K562 (cell line): Measurements from ENCODE around the gene ANKRD34A. TPM values are rescaled to one million over a fixed set of nuclear protein-coding genes. Genes with fewer than 3 reads are reported as not detected.

Source experiments
- ATF2 ChIP-seq: sonication (generic); formaldehyde crosslinking; IDR thresholded peaks from 2 replicates; pipeline ENCODE4 v1.8.1; 2022; ENCODE audit warnings: missing genetic modification reagents
- CBX8 ChIP-seq: fragments of 200-600 bp; sonication (generic); IDR thresholded peaks from 2 replicates; pipeline ENCODE4 v1.6.1; 2012; ENCODE audit warnings: borderline replicate concordance, mixed run types, low read depth, mild to moderate bottlenecking, moderate library complexity, mixed read lengths, low read length, control low read depth, inconsistent platforms; ENCODE audit not compliant: poor library complexity, severe bottlenecking; ENCODE audit errors: extremely low read depth
- CEBPZ ChIP-seq: fragments of 150-350 bp; IDR thresholded peaks from 2 replicates; pipeline ENCODE4 v1.6.1; 2014; ENCODE audit warnings: low read depth, mild to moderate bottlenecking, low read length, borderline replicate concordance
- HDAC8 ChIP-seq: fragments of 450-650 bp; IDR thresholded peaks from 2 replicates; pipeline ENCODE4 v1.6.1; 2016; ENCODE audit warnings: mild to moderate bottlenecking, missing genetic modification characterization, moderate library complexity, missing compliant biosample characterization
- MTA1 ChIP-seq: fragments of 450-650 bp; IDR thresholded peaks from 2 replicates; pipeline ENCODE4 v1.6.1; 2017; ENCODE audit warnings: borderline replicate concordance
- RBM39 ChIP-seq: fragments of 200-400 bp; formaldehyde crosslinking; optimal IDR thresholded peaks from 2 replicates; pipeline ENCODE3; 2018; ENCODE audit warnings: low read depth, low read length
- SAP30 ChIP-seq: fragments of 200-600 bp; sonication (generic); IDR thresholded peaks from 2 replicates; pipeline ENCODE4 v1.6.1; 2012; ENCODE audit warnings: borderline replicate concordance, low read depth, mild to moderate bottlenecking, moderate library complexity, low read length, control low read depth, inconsistent platforms; ENCODE audit not compliant: insufficient read depth, poor library complexity, severe bottlenecking
- SNAPC5 ChIP-seq: fragments of 250-450 bp; sonication (Bioruptor Pico); IDR thresholded peaks from 2 replicates; pipeline ENCODE4 v1.8.0; 2021; ENCODE audit warnings: moderate library complexity, mild to moderate bottlenecking, inconsistent platforms
- STAT5B ChIP-seq: fragments of 250-450 bp; sonication (Bioruptor Pico); IDR thresholded peaks from 2 replicates; pipeline ENCODE4 v1.8.0; 2021; ENCODE audit warnings: mild to moderate bottlenecking, inconsistent platforms
- TEAD4 ChIP-seq, 2 experiments: sonication (generic) in 1 of 2; formaldehyde crosslinking in 1 of 2; IDR thresholded peaks; 2 replicates each; pipeline versions ENCODE4 v1.6.1 to v1.8.0; 2012 to 2022; ENCODE audit warnings: borderline replicate concordance in 1 of 2, inconsistent platforms in 1 of 2, low read length in 1 of 2, mild to moderate bottlenecking in 1 of 2, missing genetic modification reagents in 1 of 2
- ZBTB5 ChIP-seq: fragments of 450-650 bp; IDR thresholded peaks from 2 replicates; pipeline ENCODE4 v1.6.1; 2017; ENCODE audit warnings: antibody characterized with exemption
- ZNF212 ChIP-seq: fragments of 450-650 bp; formaldehyde crosslinking; IDR thresholded peaks from 2 replicates; pipeline ENCODE4 v1.4.0; 2020; ENCODE audit warnings: mild to moderate bottlenecking
- polyA plus RNA-seq, 8 experiments: library from polyadenylated mRNA; depleted of rRNA in 4 of 8; stranded (reverse) in 5 of 8; unstranded in 3 of 8; fragments of >200 nt; fragmentation: Nextera tagmentation in 2 of 8; fragmentation: Illumina TruSeq in 1 of 8; extraction: Ambion mirVana in 2 of 8; extraction: Trizol in 1 of 8; gene quantifications; 2 replicates each; pipeline versions ENCODE4 v1.2.1 to v1.2.3, GENCODE V29; 2011 to 2014; ENCODE audit warnings: inconsistent platforms in 1 of 8, missing spikeins in 1 of 8
- total RNA-seq, 7 experiments: library from RNA; depleted of rRNA in 6 of 7; stranded (reverse); fragments of >200 nt in 6 of 7; fragmentation: Illumina TruSeq in 2 of 7; extraction: Trizol in 2 of 7; gene quantifications; 2 replicates each; pipeline versions ENCODE4 v1.2.1 to v1.2.3, GENCODE V29; 2011 to 2021; ENCODE audit warnings: low replicate concordance in 1 of 7

The ANKRD34A gene
- total and polyA plus RNA-seq, 9 of the 15 experiments (the other 6 are each of a cell fraction or from before 2014, with no cell fraction given) = 0.06 to 1.6 (median 0.43) TPM

- TF ChIP-seq SNAPC5 (CRISPR knock-in tag) = no peak
- TF ChIP-seq SAP30 = no peak
- no peak for TF ChIP-seq CEBPZ
- TF ChIP-seq STAT5B (CRISPR knock-in tag) = no peak
- no peak for TF ChIP-seq MTA1
- no peak for TF ChIP-seq ATF2 (CRISPR knock-in tag)
- TF ChIP-seq ZBTB5 = no peak
- TF ChIP-seq HDAC8 (tag) = no peak
- 0 out of 2 replicates have a peak, but pooled peaks have one; percentile 12 for TF ChIP-seq ZNF212 (CRISPR knock-in tag)
- TF ChIP-seq RBM39 = no peak
- no peak for TF ChIP-seq CBX8
- TF ChIP-seq TEAD4 (IDR thresholded peaks at IDR 0.05; ENCODE audit: low read length) = 0 out of 2 replicates have a peak, but pooled peaks have one; percentile 14
- no peak for TF ChIP-seq TEAD4 (CRISPR knock-in tag; IDR thresholded peaks at IDR 0.05; ENCODE audit: borderline replicate concordance)
These were observed 26.0 kb upstream of the ANKRD34A start (continued) for GRCh38 chr1:145990249-145990855.
